GM12878 (cell line): ENCODE measurements around the gene MGRN1. TPM values are rescaled to one million over a fixed set of nuclear protein-coding genes. Genes with fewer than 3 reads are reported as not detected.
A peak's percentile ranks its signal among the peaks of the same experiment; 100 is the strongest.

Experiments
- BRCA1 ChIP-seq: IDR thresholded peaks from 2 replicates; pipeline ENCODE4 v1.6.1; 2011; ENCODE audit warnings: low read depth, low read length, improper control_type of control experiment
- CBX5 ChIP-seq: sonication (generic); IDR thresholded peaks from 2 replicates; pipeline ENCODE4 v1.6.1; 2016; ENCODE audit warnings: low read depth, moderate library complexity, mild to moderate bottlenecking, inconsistent platforms
- CEBPB ChIP-seq, 2 experiments: fragments of 150-350 bp in 1 of 2; IDR thresholded peaks; 2 replicates each; pipeline ENCODE4 v1.6.1; 2012 to 2014; ENCODE audit warnings: low read depth in 2 of 2, low read length in 2 of 2, borderline replicate concordance in 1 of 2, inconsistent platforms in 1 of 2
- EP300 ChIP-seq, 2 experiments: fragments of 150-350 bp in 1 of 2; IDR thresholded peaks; 2 replicates each; pipeline ENCODE4 v1.6.1; 2011 to 2012; ENCODE audit warnings: low read depth in 2 of 2, low read length in 2 of 2, borderline replicate concordance in 1 of 2, improper control_type of control experiment in 1 of 2, inconsistent platforms in 1 of 2; ENCODE audit not compliant: control insufficient read depth in 1 of 2
- IKZF2 ChIP-seq, 2 experiments: fragments of 450-650 bp; IDR thresholded peaks; 2 replicates each; pipeline ENCODE4 v1.6.1; 2017; ENCODE audit warnings: mild to moderate bottlenecking in 2 of 2, moderate library complexity in 2 of 2
- MYB ChIP-seq: fragments of 150-350 bp; IDR thresholded peaks from 2 replicates; pipeline ENCODE4 v1.6.1; 2014; ENCODE audit warnings: mild to moderate bottlenecking, low read depth, low read length, borderline replicate concordance
- MYC ChIP-seq: IDR thresholded peaks from 2 replicates; pipeline ENCODE4 v1.6.1; 2011; ENCODE audit warnings: mild to moderate bottlenecking, low read length, moderate library complexity, inconsistent platforms; ENCODE audit not compliant: insufficient read depth, insufficient replicate concordance, insufficient read length, severe bottlenecking
- NRF1 ChIP-seq: conservative IDR thresholded peaks from 2 replicates; pipeline ENCODE4 v1.6.1; 2011; ENCODE audit warnings: mild to moderate bottlenecking, low read depth, low read length, improper control_type of control experiment
- PKNOX1 ChIP-seq: fragments of 450-650 bp; IDR thresholded peaks from 2 replicates; pipeline ENCODE4 v1.6.1; 2016; ENCODE audit warnings: mild to moderate bottlenecking
- SIN3A ChIP-seq: IDR thresholded peaks from 2 replicates; pipeline ENCODE4 v1.6.1; 2012; ENCODE audit warnings: low read depth, low read length, improper control_type of control experiment
- SIX5 ChIP-seq: IDR thresholded peaks from 2 replicates; pipeline ENCODE4 v1.6.1; 2011; ENCODE audit warnings: mild to moderate bottlenecking, low read depth, low read length, moderate library complexity; ENCODE audit not compliant: severe bottlenecking
- TAF1 ChIP-seq: IDR thresholded peaks from 2 replicates; pipeline ENCODE4 v1.6.1; 2011; ENCODE audit warnings: mild to moderate bottlenecking, low read depth, low read length, borderline replicate concordance
- TCF12 ChIP-seq: IDR thresholded peaks from 2 replicates; pipeline ENCODE4 v1.6.1; 2011; ENCODE audit warnings: low read depth, mild to moderate bottlenecking, low read length
- ZNF622 ChIP-seq: fragments of 450-650 bp; IDR thresholded peaks from 2 replicates; pipeline ENCODE4 v1.6.1; 2017; ENCODE audit warnings: mild to moderate bottlenecking, inconsistent platforms
- polyA plus RNA-seq, 11 experiments: library from polyadenylated mRNA; depleted of rRNA in 4 of 11; unstranded in 6 of 11; stranded (reverse) in 5 of 11; fragments of >200 nt; fragmentation: Nextera tagmentation in 4 of 11; fragmentation: Illumina TruSeq in 1 of 11; extraction: Ambion mirVana in 4 of 11; extraction: Trizol in 1 of 11; gene quantifications; 1 replicate in 1 of 11; 2 replicates in 10 of 11; pipeline versions ENCODE4 v1.2.1 to v1.2.3, GENCODE V29; 2011 to 2016; ENCODE audit warnings: inconsistent platforms in 2 of 11, missing spikeins in 2 of 11, low read depth in 1 of 11
- total RNA-seq, 4 experiments: library from RNA; depleted of rRNA in 3 of 4; stranded (reverse); fragments of >200 nt in 3 of 4; fragmentation: Illumina TruSeq in 1 of 4; extraction: Trizol in 1 of 4; gene quantifications; 2 replicates each; pipeline versions ENCODE4 v1.2.1 to v1.2.3, GENCODE V29; 2013 to 2021
- TF ChIP-seq, protein P1 (sequence below): fragments of 450-650 bp; IDR thresholded peaks from 2 replicates; pipeline ENCODE4 v1.6.1; 2018; ENCODE audit warnings: mild to moderate bottlenecking, low read depth, moderate library complexity; ENCODE audit not compliant: partially characterized antibody
- TF ChIP-seq, protein P2 (sequence below): fragments of 450-650 bp; formaldehyde crosslinking; IDR thresholded peaks from 2 replicates; pipeline ENCODE4 v1.5.0; 2022; ENCODE audit warnings: mild to moderate bottlenecking, missing genetic modification characterization

Gene MGRN1
- total and polyA plus RNA-seq, 10 of the 15 experiments (the other 5 are each of a cell fraction or from before 2014, with no cell fraction given), result 0.35 to 86.7 (median 14.6) TPM

- TF ChIP-seq CEBPB (IDR thresholded peaks at IDR 0.05; ENCODE audit: borderline replicate concordance in 1 of 2, low read depth in 2 of 2, low read length in 2 of 2) (no peak), MYB (peak; percentile 4; the same call in 1 of the 2 replicates), CBX5 (no peak), EP300 (IDR thresholded peaks at IDR 0.05; ENCODE audit: borderline replicate concordance in 1 of 2, control insufficient read depth in 1 of 2, low read depth in 2 of 2, low read length in 2 of 2) (peak; percentile 22 to 55; a peak in 1 of 4 replicates), MYC (no peak), NRF1 (no peak), ZNF622 (no peak), IKZF2 (IDR thresholded peaks at IDR 0.05) (peak in 1 of 2 experiments; percentile 21; a peak in 1 of 4 replicates), TAF1 (peak; percentile 64; the same call in 1 of the 2 replicates), BRCA1 (peak; percentile 88), SIN3A (peak; percentile 83), PKNOX1 (peak; percentile 97), SIX5 (peak; percentile 78), TCF12 (no peak)
- TF ChIP-seq, protein P1, sequence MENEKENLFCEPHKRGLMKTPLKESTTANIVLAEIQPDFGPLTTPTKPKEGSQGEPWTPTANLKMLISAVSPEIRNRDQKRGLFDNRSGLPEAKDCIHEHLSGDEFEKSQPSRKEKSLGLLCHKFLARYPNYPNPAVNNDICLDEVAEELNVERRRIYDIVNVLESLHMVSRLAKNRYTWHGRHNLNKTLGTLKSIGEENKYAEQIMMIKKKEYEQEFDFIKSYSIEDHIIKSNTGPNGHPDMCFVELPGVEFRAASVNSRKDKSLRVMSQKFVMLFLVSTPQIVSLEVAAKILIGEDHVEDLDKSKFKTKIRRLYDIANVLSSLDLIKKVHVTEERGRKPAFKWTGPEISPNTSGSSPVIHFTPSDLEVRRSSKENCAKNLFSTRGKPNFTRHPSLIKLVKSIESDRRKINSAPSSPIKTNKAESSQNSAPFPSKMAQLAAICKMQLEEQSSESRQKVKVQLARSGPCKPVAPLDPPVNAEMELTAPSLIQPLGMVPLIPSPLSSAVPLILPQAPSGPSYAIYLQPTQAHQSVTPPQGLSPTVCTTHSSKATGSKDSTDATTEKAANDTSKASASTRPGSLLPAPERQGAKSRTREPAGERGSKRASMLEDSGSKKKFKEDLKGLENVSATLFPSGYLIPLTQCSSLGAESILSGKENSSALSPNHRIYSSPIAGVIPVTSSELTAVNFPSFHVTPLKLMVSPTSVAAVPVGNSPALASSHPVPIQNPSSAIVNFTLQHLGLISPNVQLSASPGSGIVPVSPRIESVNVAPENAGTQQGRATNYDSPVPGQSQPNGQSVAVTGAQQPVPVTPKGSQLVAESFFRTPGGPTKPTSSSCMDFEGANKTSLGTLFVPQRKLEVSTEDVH, result peak; percentile 61
- TF ChIP-seq, protein P2, sequence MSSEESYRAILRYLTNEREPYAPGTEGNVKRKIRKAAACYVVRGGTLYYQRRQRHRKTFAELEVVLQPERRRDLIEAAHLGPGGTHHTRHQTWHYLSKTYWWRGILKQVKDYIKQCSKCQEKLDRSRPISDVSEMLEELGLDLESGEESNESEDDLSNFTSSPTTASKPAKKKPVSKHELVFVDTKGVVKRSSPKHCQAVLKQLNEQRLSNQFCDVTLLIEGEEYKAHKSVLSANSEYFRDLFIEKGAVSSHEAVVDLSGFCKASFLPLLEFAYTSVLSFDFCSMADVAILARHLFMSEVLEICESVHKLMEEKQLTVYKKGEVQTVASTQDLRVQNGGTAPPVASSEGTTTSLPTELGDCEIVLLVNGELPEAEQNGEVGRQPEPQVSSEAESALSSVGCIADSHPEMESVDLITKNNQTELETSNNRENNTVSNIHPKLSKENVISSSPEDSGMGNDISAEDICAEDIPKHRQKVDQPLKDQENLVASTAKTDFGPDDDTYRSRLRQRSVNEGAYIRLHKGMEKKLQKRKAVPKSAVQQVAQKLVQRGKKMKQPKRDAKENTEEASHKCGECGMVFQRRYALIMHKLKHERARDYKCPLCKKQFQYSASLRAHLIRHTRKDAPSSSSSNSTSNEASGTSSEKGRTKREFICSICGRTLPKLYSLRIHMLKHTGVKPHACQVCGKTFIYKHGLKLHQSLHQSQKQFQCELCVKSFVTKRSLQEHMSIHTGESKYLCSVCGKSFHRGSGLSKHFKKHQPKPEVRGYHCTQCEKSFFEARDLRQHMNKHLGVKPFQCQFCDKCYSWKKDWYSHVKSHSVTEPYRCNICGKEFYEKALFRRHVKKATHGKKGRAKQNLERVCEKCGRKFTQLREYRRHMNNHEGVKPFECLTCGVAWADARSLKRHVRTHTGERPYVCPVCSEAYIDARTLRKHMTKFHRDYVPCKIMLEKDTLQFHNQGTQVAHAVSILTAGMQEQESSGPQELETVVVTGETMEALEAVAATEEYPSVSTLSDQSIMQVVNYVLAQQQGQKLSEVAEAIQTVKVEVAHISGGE (CRISPR knock-in tag), result no peak
Measured at GRCh38 chr16:4616047-4616811, 8.4 kb upstream of the MGRN1 start (continued).
